Epithelial cell of proximal tubule (primary cell): Measurements from ENCODE around the gene TCF7L2. TPM values are rescaled to one million over a fixed set of nuclear protein-coding genes. Genes with fewer than 3 reads are reported as not detected.

Experiments
- DNase-seq: peaks from one replicate; pipeline ENCODE4 v3.0.0-alpha.2; 2011; ENCODE audit warnings: low read depth
- H3K4me3 ChIP-seq: 2 replicates; pipeline ENCODE4 v1.5.1; 2011; ENCODE audit warnings: low read depth, mild to moderate bottlenecking, low read length
- total RNA-seq: library from RNA; depleted of rRNA; stranded (reverse); fragments of >200 nt; gene quantifications from 2 replicates; pipeline ENCODE4 v1.2.3, GENCODE V29; 2015
- TF ChIP-seq, protein P1 (sequence below): conservative IDR thresholded peaks from 2 replicates; pipeline ENCODE4 v1.5.1; 2012; ENCODE audit warnings: low read depth, mild to moderate bottlenecking, low read length

Gene TCF7L2
- total RNA-seq, 1 donor from 2014 or later: 5.4 TPM

- TF ChIP-seq, protein P1, sequence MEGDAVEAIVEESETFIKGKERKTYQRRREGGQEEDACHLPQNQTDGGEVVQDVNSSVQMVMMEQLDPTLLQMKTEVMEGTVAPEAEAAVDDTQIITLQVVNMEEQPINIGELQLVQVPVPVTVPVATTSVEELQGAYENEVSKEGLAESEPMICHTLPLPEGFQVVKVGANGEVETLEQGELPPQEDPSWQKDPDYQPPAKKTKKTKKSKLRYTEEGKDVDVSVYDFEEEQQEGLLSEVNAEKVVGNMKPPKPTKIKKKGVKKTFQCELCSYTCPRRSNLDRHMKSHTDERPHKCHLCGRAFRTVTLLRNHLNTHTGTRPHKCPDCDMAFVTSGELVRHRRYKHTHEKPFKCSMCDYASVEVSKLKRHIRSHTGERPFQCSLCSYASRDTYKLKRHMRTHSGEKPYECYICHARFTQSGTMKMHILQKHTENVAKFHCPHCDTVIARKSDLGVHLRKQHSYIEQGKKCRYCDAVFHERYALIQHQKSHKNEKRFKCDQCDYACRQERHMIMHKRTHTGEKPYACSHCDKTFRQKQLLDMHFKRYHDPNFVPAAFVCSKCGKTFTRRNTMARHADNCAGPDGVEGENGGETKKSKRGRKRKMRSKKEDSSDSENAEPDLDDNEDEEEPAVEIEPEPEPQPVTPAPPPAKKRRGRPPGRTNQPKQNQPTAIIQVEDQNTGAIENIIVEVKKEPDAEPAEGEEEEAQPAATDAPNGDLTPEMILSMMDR: no peak
- no peak for DNase-seq
- H3K4me3 ChIP-seq: no peak overlapping the region
These were observed 83.9 kb downstream of the TCF7L2 start for GRCh38 chr10:113033991-113034390.

DNA sequence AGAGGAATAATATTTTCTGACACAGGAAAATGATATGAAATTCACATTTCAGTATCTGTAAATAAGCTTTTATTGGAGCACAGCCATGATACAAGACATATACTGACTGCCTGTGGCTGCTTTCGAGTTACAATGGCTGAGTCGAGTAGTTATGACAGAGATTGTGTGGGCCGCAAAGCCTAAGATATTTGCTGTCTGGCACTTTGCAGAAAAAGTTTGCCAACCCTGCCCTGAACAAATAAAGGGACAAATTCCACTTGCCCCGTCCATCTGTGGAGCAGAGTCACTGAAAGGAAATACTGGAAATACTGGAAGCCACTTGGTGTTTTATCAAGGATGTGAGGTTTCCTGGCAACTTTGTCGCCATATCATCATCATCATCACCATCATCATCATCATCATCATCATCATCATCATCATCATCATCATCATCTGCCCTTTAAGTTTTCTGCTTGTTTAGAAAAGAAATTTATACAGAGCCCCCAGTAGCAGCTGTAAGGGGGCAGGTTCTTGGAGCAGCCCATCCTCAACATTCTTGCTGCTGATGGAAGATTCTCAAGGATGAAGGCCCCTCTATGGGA, 85.8 kb downstream of the TCF7L2 start:
- TF ChIP-seq, protein P1: no peak
- DNase-seq: no peak
- H3K4me3 ChIP-seq: no peak overlapping the region

DNA sequence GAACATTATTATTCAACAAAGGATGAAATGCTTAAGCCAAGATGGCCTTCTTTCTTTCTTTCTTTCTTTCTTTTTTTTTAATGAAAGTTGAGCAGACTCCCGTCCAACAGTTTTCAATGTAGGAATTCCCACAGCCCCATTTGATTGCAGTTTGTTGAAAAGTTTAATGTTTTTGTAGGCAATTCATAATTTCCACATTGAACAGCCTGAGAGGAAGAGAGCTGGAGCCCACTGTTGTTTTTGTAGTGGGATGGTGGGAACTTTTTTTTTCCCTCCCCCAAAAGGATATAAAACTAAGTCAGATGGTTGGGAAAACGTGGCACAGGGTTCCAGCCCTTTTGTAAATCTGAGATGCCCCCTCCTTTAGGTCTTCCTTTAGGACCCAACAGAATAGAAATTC, 86.6 kb downstream of the TCF7L2 start:
- no peak overlapping the region for H3K4me3 ChIP-seq
- TF ChIP-seq, protein P1: no peak
- DNase-seq: no peak

DNA sequence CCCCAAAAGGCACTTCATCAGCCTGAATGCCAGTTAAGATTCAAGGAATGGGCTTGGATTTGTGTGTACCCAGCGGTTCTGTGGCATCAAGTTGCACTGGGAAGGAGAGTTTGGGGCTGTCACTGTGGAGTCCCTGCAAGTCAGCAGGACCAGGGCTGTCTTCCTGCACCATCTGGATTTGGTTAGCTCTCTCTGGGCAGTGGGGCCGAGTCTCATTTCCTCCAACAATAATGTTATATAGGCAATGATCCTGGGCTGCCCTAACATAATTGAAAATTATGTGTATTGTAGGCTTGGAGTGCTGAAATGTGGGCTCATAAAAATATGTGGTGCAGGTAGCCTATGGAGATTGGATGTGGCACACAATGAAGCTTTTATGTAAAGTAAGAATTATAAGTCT, 87.2 kb downstream of the TCF7L2 start:
- TF ChIP-seq, protein P1: no peak
- DNase-seq: no peak
- H3K4me3 ChIP-seq: no peak overlapping the region

DNA sequence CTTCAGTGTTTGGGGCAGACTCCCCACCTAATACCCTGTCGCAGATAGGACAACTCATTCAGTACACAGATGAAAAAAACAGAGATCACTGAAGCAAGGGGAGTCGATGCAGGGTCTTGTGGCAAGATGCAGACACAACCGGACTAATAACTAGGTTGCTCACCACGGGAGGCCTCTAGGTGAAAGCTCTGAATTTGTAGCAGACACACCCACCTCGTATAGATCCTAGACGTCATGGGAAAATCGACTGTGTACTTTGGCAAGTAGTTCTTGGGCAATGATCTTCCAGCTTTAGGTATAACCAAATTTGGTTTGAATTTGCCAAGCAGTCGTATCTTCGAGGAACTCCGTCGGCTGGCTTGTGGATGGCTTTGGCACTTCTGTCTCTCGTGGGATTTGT, 88.1 kb downstream of the TCF7L2 start:
- no peak overlapping the region for H3K4me3 ChIP-seq
- TF ChIP-seq, protein P1: no peak
- no peak for DNase-seq

GRCh38 chr10:113038985-113039384, 88.9 kb downstream of the TCF7L2 start:
- H3K4me3 ChIP-seq: no peak overlapping the region
- no peak for DNase-seq
- TF ChIP-seq, protein P1: no peak

GRCh38 chr10:113041324-113041723, 91.3 kb downstream of the TCF7L2 start:
- DNase-seq: no peak
- TF ChIP-seq, protein P1: no peak
- H3K4me3 ChIP-seq: no peak overlapping the region
